ENCODE data around the gene APPBP2.
A peak's percentile ranks its signal among the peaks of the same experiment; 100 is the strongest.
"Not testable (repeated sequence)": the region's sequence is repeated elsewhere in the genome, so short reads cannot be mapped to it uniquely, and the experiment has no call there.

Gene APPBP2

DNA sequence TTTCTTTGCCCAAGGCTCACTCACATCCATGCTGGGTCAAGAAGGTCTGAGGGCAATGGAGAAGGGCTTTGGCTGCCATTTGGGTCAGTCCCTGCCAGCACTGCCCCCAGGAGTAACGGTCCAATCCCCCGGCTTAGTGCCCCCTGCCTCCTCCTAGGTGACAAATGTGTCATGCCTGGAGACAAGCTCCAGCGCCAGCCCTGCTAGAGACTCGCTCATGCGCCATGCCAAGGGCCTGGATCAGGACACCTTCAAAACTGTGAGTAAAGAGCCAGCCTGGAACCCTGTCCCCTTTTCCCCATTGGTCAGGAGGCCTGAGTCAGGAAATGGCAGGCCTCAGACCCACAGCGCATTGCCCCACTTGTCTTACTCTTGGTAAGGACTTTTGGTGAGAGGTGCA is 100.4 kb downstream of the APPBP2 start:
- Histone ChIP-seq H3K4me2 (ENCODE audit: low read length) (no peak overlapping the region), H3K36me3 (ENCODE audit: control insufficient read depth, insufficient read depth, low read length) (no peaks in the 10 kb centered on the region), H2BK120ac (ENCODE audit: low read depth, low read length) (no peak overlapping the region), H3K4ac (ENCODE audit: low read depth, low read length) (no peak overlapping the region), H3K79me1 (ENCODE audit: low read length) (no peaks in the 10 kb centered on the region), H3K27ac (ENCODE audit: low read depth, low read length) (no peak overlapping the region), H3K79me2 (ENCODE audit: control insufficient read depth, insufficient read depth, low read length) (no peaks in the 10 kb centered on the region), H3K4me3 (ENCODE audit: low read length) (no peak overlapping the region), H3K4me1 (ENCODE audit: control insufficient read depth, low read depth, low read length) (no peaks in the 10 kb centered on the region), H2BK15ac (replicated peaks; ENCODE audit: low read depth) (no peak overlapping the region), H2BK5ac (ENCODE audit: low read length) (no peak overlapping the region), H3K18ac (ENCODE audit: low read length) (no peak overlapping the region), H2AK5ac (ENCODE audit: low read length) (no peak overlapping the region), H3K9ac (ENCODE audit: low read length) (no peak overlapping the region), H3K56ac (ENCODE audit: low read length) (no peak overlapping the region), H3K27me3 (ENCODE audit: insufficient read depth, low read length, poor library complexity) (no peaks in the 10 kb centered on the region), H4K8ac (ENCODE audit: low read depth, low read length) (no peak overlapping the region), H4K5ac (ENCODE audit: low read length) (no peak overlapping the region), H3K23ac (ENCODE audit: low read length) (no peak overlapping the region)
- no CpG with 5 or more reads among the region's 6 CpGs for WGBS (ENCODE audit: extremely low coverage, insufficient coverage, low lambda C conversion rate)
- DNase-seq: no peak

DNA sequence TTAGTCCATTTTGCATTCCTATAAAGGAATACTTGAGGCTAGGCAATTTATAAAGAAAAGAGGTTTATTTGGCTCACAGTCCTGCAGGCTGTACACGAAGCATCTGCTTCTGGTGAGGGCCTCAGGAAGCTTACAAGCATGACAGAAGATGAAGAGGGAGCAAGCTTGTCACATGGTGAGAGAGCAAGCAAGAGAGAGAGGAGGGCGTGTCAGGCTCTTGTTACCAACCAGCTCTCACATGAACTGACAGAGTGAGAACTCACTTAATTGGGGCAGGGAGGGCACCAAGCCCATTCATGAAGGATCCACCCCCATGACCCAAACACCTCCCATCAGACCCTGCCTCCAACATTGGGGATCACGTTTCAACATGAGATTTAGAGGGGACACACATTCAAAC is 102.2 kb downstream of the APPBP2 start:
- no CpG with 5 or more reads among the region's 3 CpGs for WGBS (ENCODE audit: extremely low coverage, insufficient coverage, low lambda C conversion rate)
- Histone ChIP-seq H3K79me1 (ENCODE audit: low read length) (no peaks in the 10 kb centered on the region), H4K5ac (ENCODE audit: low read length) (no peak overlapping the region), H3K4me3 (ENCODE audit: low read length) (no peak overlapping the region), H3K23ac (ENCODE audit: low read length) (no peak overlapping the region), H3K9ac (ENCODE audit: low read length) (no peak overlapping the region), H2AK5ac (ENCODE audit: low read length) (no peak overlapping the region), H3K36me3 (ENCODE audit: control insufficient read depth, insufficient read depth, low read length) (no peaks in the 10 kb centered on the region), H3K79me2 (ENCODE audit: control insufficient read depth, insufficient read depth, low read length) (no peaks in the 10 kb centered on the region), H2BK120ac (ENCODE audit: low read depth, low read length) (no peak overlapping the region), H2BK5ac (ENCODE audit: low read length) (no peak overlapping the region), H3K4me1 (ENCODE audit: control insufficient read depth, low read depth, low read length) (no peaks in the 10 kb centered on the region), H3K27me3 (ENCODE audit: insufficient read depth, low read length, poor library complexity) (no peaks in the 10 kb centered on the region), H3K18ac (ENCODE audit: low read length) (no peak overlapping the region), H3K27ac (ENCODE audit: low read depth, low read length) (no peak overlapping the region), H3K56ac (ENCODE audit: low read length) (no peak overlapping the region), H2BK15ac (replicated peaks; ENCODE audit: low read depth) (no peak overlapping the region), H3K4me2 (ENCODE audit: low read length) (no peak overlapping the region), H3K4ac (ENCODE audit: low read depth, low read length) (no peak overlapping the region), H4K8ac (ENCODE audit: low read depth, low read length) (no peak overlapping the region)
- no peak for DNase-seq

DNA sequence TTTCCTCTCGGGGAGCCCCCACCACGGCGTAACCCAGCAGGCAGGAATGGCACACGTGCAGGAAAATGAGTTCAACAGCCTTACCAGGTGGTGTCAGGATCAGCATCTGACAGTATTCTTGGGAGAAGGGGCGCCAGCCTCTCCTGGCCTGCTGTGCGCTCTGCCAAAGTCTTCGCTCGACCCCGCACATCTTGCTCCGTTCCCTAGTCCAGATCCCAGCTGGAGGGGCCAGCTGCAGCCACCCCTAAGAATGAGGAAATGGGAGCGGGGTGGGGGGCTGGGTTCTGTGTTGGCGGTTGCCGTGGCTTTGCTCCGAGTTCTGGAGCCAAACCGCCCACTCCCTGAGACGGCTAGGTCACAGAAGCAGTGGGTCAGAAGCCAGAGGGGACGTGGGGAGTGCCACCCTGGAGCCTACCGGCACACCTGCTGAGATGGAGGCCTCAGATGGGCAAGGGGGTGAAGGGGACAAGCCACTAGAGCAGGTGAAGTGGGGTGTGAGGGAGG is 103.8 kb downstream of the APPBP2 start, which contains the start of gene CHCT1:
TSS of gene CHCT1 (plus strand) at position 328 of the 504 bp plus-strand sequence. CDS start at position 432, 104 bp downstream.
- Histone ChIP-seq H3K4ac (ENCODE audit: low read depth, low read length) (no peak within 1 kb of the TSS), H3K79me1 (ENCODE audit: low read length) (no peaks in the 10 kb centered on the region), H3K27ac (ENCODE audit: low read depth, low read length) (no peak within 1 kb of the TSS), H2AK5ac (ENCODE audit: low read length) (no peak within 1 kb of the TSS), H2BK15ac (replicated peaks; ENCODE audit: low read depth) (no peak within 1 kb of the TSS), H3K27me3 (ENCODE audit: insufficient read depth, low read length, poor library complexity) (no peaks in the 10 kb centered on the region), H2BK5ac (ENCODE audit: low read length) (no peak within 1 kb of the TSS), H2BK120ac (ENCODE audit: low read depth, low read length) (no peak within 1 kb of the TSS), H3K36me3 (ENCODE audit: control insufficient read depth, insufficient read depth, low read length) (no peaks in the 10 kb centered on the region), H3K4me1 (ENCODE audit: control insufficient read depth, low read depth, low read length) (no peaks in the 10 kb centered on the region), H3K4me3 (ENCODE audit: low read length) (peak within 1 kb of the TSS; percentile 60), H3K4me2 (ENCODE audit: low read length) (peak within 1 kb of the TSS; percentile 94), H4K8ac (ENCODE audit: low read depth, low read length) (peak within 1 kb of the TSS; percentile 14), H3K56ac (ENCODE audit: low read length) (peak within 1 kb of the TSS; percentile 95), H3K79me2 (ENCODE audit: control insufficient read depth, insufficient read depth, low read length) (no peaks in the 10 kb centered on the region), H3K23ac (ENCODE audit: low read length) (no peak within 1 kb of the TSS), H3K9ac (ENCODE audit: low read length) (peak within 1 kb of the TSS; percentile 73), H4K5ac (ENCODE audit: low read length) (no peak within 1 kb of the TSS), H3K18ac (ENCODE audit: low read length) (peak within 1 kb of the TSS; percentile 16)
- DNase-seq: peak; percentile 18
- WGBS (ENCODE audit: extremely low coverage, insufficient coverage, low lambda C conversion rate): no CpG with 5 or more reads among the region's 18 CpGs

DNA sequence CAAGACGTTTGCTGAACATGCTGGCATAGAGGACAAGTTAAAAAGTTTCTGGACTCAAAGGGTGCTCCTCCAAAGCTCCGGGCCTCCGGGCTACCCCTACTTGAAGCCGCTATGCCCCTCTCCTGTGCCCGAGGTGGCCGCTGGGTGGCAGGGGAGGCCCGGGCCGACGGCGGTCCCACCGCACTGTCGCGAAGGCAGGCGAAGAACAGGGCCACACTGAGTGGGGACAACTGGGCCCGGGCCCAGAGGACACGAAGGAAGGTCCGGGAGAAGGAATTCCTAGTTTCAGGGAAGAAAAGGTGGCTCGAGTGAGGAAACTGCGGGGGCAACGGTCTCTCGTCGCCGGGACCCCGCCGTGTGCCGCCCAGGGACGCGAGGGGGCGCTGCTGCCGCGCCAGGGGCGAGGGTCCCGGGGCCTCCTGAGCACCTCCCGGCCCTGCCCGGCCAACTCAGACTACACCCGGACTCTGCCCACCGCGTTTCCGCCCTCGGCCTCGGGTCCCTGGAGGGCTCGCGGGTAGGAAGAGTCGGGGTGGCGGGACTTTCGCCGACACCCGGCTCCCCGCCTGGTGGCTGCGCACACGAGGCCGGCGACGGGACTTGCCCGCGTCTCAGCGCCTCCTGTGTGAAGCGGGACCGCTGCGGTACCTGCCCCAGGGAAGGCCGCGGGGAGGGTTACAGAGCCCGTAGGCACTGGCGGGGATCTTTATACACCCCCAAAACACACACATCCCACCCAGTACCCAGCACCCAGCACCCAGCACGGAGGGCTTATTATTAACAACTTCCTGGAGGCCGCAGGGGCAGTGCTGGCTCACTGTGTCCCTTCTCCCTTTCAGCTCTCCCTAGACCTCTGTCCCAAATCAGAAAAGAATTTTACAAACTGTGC is 104.5 kb downstream of the APPBP2 start:
- H3K27ac ChIP-seq (ENCODE audit: low read depth, low read length): no peak overlapping the region

DNA sequence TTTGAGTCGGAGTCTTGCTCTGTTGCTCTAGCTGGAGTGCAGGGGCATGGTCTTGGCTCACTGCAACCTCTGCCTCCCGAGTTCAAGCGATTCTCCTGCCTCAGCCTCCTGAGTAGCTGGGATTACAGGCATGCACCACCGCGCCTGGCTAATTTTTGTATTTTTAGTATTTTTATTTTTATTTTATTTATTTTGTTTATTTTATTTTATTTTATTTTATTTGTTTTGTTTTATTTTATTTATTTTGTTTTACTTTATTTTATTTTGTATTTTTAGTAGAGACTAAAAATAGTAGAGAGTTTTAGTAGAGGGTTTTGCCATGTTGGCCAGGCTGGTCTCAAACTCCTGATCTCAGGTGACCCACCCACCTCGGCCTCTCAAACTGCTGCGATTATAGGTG is 106.2 kb downstream of the APPBP2 start:
- H3K56ac ChIP-seq (ENCODE audit: low read length); H2BK5ac ChIP-seq (ENCODE audit: low read length); H4K5ac ChIP-seq (ENCODE audit: low read length); H3K27me3 ChIP-seq (ENCODE audit: insufficient read depth, low read length, poor library complexity); H3K18ac ChIP-seq (ENCODE audit: low read length); H3K4me1 ChIP-seq (ENCODE audit: control insufficient read depth, low read depth, low read length); H3K79me1 ChIP-seq (ENCODE audit: low read length); H2BK15ac ChIP-seq (replicated peaks; ENCODE audit: low read depth); H3K4ac ChIP-seq (ENCODE audit: low read depth, low read length); H3K9ac ChIP-seq (ENCODE audit: low read length); H3K36me3 ChIP-seq (ENCODE audit: control insufficient read depth, insufficient read depth, low read length); H4K8ac ChIP-seq (ENCODE audit: low read depth, low read length); H3K4me3 ChIP-seq (ENCODE audit: low read length); DNase-seq; H3K4me2 ChIP-seq (ENCODE audit: low read length); H3K23ac ChIP-seq (ENCODE audit: low read length); H3K79me2 ChIP-seq (ENCODE audit: control insufficient read depth, insufficient read depth, low read length); H2AK5ac ChIP-seq (ENCODE audit: low read length); H3K27ac ChIP-seq (ENCODE audit: low read depth, low read length); H2BK120ac ChIP-seq (ENCODE audit: low read depth, low read length): not testable (repeated sequence)
- WGBS (ENCODE audit: extremely low coverage, insufficient coverage, low lambda C conversion rate): no CpG with 5 or more reads among the region's 7 CpGs

More for the DNA sequence above, 104.5 kb downstream of the APPBP2 start:
- Histone ChIP-seq H4K8ac (ENCODE audit: low read depth, low read length) (peak overlapping the region; percentile 14), H3K18ac (ENCODE audit: low read length) (peak overlapping the region; percentile 16), H3K4me3 (ENCODE audit: low read length) (peak overlapping the region; percentile 60), H2AK5ac (ENCODE audit: low read length) (no peak overlapping the region), H3K4ac (ENCODE audit: low read depth, low read length) (no peak overlapping the region), H3K36me3 (ENCODE audit: control insufficient read depth, insufficient read depth, low read length) (no peaks in the 10 kb centered on the region), H3K9ac (ENCODE audit: low read length) (peak overlapping the region; percentile 73), H3K79me2 (ENCODE audit: control insufficient read depth, insufficient read depth, low read length) (no peaks in the 10 kb centered on the region), H3K56ac (ENCODE audit: low read length) (peak overlapping the region; percentile 95), H3K27me3 (ENCODE audit: insufficient read depth, low read length, poor library complexity) (no peaks in the 10 kb centered on the region), H4K5ac (ENCODE audit: low read length) (no peak overlapping the region), H3K4me1 (ENCODE audit: control insufficient read depth, low read depth, low read length) (no peaks in the 10 kb centered on the region), H3K4me2 (ENCODE audit: low read length) (peak overlapping the region; percentile 94), H2BK15ac (replicated peaks; ENCODE audit: low read depth) (no peak overlapping the region), H2BK5ac (ENCODE audit: low read length) (no peak overlapping the region), H2BK120ac (ENCODE audit: low read depth, low read length) (no peak overlapping the region), H3K79me1 (ENCODE audit: low read length) (no peaks in the 10 kb centered on the region), H3K23ac (ENCODE audit: low read length) (no peak overlapping the region)
- DNase-seq: peak; percentile 82
- no CpG with 5 or more reads among the region's 66 CpGs for WGBS (ENCODE audit: extremely low coverage, insufficient coverage, low lambda C conversion rate)
